NT2/D1 (cell line): ENCODE measurements around the gene CD37.

Experiments
- DNase-seq: peaks from one replicate; pipeline ENCODE4 v3.0.0-alpha.2; 2011; ENCODE audit warnings: low read depth, low spot score
- H3K27me3 ChIP-seq: 2 replicates; pipeline ENCODE4 v1.6.0; 2011; ENCODE audit warnings: mild to moderate bottlenecking; ENCODE audit not compliant: insufficient read length, insufficient read depth
- H3K36me3 ChIP-seq: 2 replicates; pipeline ENCODE4 v1.6.1; 2011; ENCODE audit warnings: mild to moderate bottlenecking, low read length, mixed read lengths; ENCODE audit not compliant: insufficient read depth, insufficient read length
- H3K4me1 ChIP-seq: 2 replicates; pipeline ENCODE4 v1.5.1; 2011; ENCODE audit not compliant: insufficient read depth, insufficient read length
- H3K4me3 ChIP-seq: 2 replicates; pipeline ENCODE4 v1.5.1; 2011; ENCODE audit warnings: low read depth; ENCODE audit not compliant: insufficient read length
- H3K9ac ChIP-seq: 2 replicates; pipeline ENCODE4 v1.6.0; 2011; ENCODE audit warnings: low read depth; ENCODE audit not compliant: insufficient read length
- H3K9me3 ChIP-seq: 2 replicates; pipeline ENCODE4 v1.5.1; 2011; ENCODE audit warnings: mild to moderate bottlenecking, low read length; ENCODE audit not compliant: insufficient read depth
- SUZ12 ChIP-seq: IDR thresholded peaks from 2 replicates; pipeline ENCODE4 v1.6.1; 2011; ENCODE audit not compliant: insufficient read length, insufficient read depth; ENCODE audit errors: extremely low read depth
- YY1 ChIP-seq: IDR thresholded peaks from 2 replicates; pipeline ENCODE4 v1.6.1; 2011; ENCODE audit not compliant: insufficient read length, insufficient read depth
- ZNF274 ChIP-seq: IDR thresholded peaks from 2 replicates; pipeline ENCODE4 v1.6.1; 2011; ENCODE audit warnings: mild to moderate bottlenecking, low read depth, low read length

Gene CD37

GRCh38 chr19:49333418-49333805 lies 1.8 kb upstream of the CD37 start:
- no peak overlapping the region for H3K9ac ChIP-seq
- H3K4me1 ChIP-seq, result peaks cover 7% of the 10 kb centered on the region
- no peak for DNase-seq

GRCh38 chr19:49333811-49334288 lies 1.4 kb upstream of the CD37 start:
- no peaks in the 10 kb centered on the region for H3K9me3 ChIP-seq
- TF ChIP-seq YY1 (no peak), SUZ12 (no peak), ZNF274 (no peak)
- H3K36me3 ChIP-seq, result peaks cover 53% of the 10 kb centered on the region
- H3K9ac ChIP-seq, result no peak overlapping the region
- no peak overlapping the region for H3K4me3 ChIP-seq
- no peaks in the 10 kb centered on the region for H3K27me3 ChIP-seq
- DNase-seq, result no peak
- peaks cover 10% of the 10 kb centered on the region for H3K4me1 ChIP-seq

More at GRCh38 chr19:49333418-49333805, 1.8 kb upstream of the CD37 start:
- Histone ChIP-seq H3K36me3 (peaks cover 54% of the 10 kb centered on the region), H3K9me3 (no peaks in the 10 kb centered on the region), H3K27me3 (no peaks in the 10 kb centered on the region), H3K4me3 (no peak overlapping the region)
- TF ChIP-seq ZNF274 (no peak), YY1 (no peak), SUZ12 (no peak)

- H3K27me3 ChIP-seq, result no peaks in the 10 kb centered on the region
- peaks cover 17% of the 10 kb centered on the region for H3K4me1 ChIP-seq
- no peak overlapping the region for H3K4me3 ChIP-seq
- H3K9ac ChIP-seq, result no peak overlapping the region
- TF ChIP-seq YY1, result no peak
- no peak for TF ChIP-seq ZNF274
- TF ChIP-seq SUZ12, result no peak
- peaks cover 49% of the 10 kb centered on the region for H3K36me3 ChIP-seq
- H3K9me3 ChIP-seq, result no peaks in the 10 kb centered on the region
- DNase-seq, result no peak
Measured at GRCh38 chr19:49335784-49336481, 727 bp downstream of the CD37 start.

GRCh38 chr19:49336482-49337266 lies 1.5 kb downstream of the CD37 start:
- Histone ChIP-seq H3K27me3 (no peaks in the 10 kb centered on the region), H3K4me3 (no peak overlapping the region), H3K9me3 (no peaks in the 10 kb centered on the region), H3K9ac (no peak overlapping the region), H3K4me1 (peaks cover 17% of the 10 kb centered on the region), H3K36me3 (peaks cover 50% of the 10 kb centered on the region)
- DNase-seq, result no peak
- TF ChIP-seq ZNF274 (no peak), YY1 (no peak), SUZ12 (no peak)

- peaks cover 17% of the 10 kb centered on the region for H3K4me1 ChIP-seq
Measured at GRCh38 chr19:49337267-49338022, 2.2 kb downstream of the CD37 start.

GRCh38 chr19:49338023-49338677 lies 2.9 kb downstream of the CD37 start:
- H3K9ac ChIP-seq, result peak overlapping the region; percentile 56
- no peak overlapping the region for H3K4me3 ChIP-seq
- H3K36me3 ChIP-seq, result peaks cover 55% of the 10 kb centered on the region
- peaks cover 17% of the 10 kb centered on the region for H3K4me1 ChIP-seq
- no peaks in the 10 kb centered on the region for H3K9me3 ChIP-seq
- no peak for TF ChIP-seq YY1
- TF ChIP-seq ZNF274, result no peak
- TF ChIP-seq SUZ12, result no peak
- no peaks in the 10 kb centered on the region for H3K27me3 ChIP-seq
- no peak for DNase-seq

More at GRCh38 chr19:49337267-49338022, 2.2 kb downstream of the CD37 start:
- DNase-seq, result no peak
- Histone ChIP-seq H3K9me3 (no peaks in the 10 kb centered on the region), H3K9ac (no peak overlapping the region), H3K27me3 (no peaks in the 10 kb centered on the region), H3K4me3 (no peak overlapping the region), H3K36me3 (peaks cover 51% of the 10 kb centered on the region)
- TF ChIP-seq SUZ12 (no peak), ZNF274 (no peak), YY1 (no peak)
